ENCODE data around the gene DDX31. TPM values are rescaled to one million over a fixed set of nuclear protein-coding genes. Genes with fewer than 3 reads are reported as not detected.

Gene DDX31
- total RNA-seq, 2 donors from 2014 or later: 7.6 to 19.7 TPM

- ATAC-seq (ENCODE audit: insufficient number of reproducible peaks, low FRiP score, low read depth): no peak
- peaks cover 35% of the 10 kb centered on the region for H3K27me3 ChIP-seq (replicated peaks; ENCODE audit: insufficient read depth)
- TF ChIP-seq CTCF (IDR thresholded peaks at IDR 0.05): no peak
These were observed 87.5 kb downstream of the DDX31 start, which contains the start of gene BARHL1 for GRCh38 chr9:132582276-132582785. Gene BARHL1 (plus strand): TSS chr9:132582606. CDS start chr9:132582798, 192 bp downstream.

GRCh38 chr9:132579427-132579798 is 90.4 kb downstream of the DDX31 start:
- no peak for TF ChIP-seq CTCF (IDR thresholded peaks at IDR 0.05)
- Histone ChIP-seq H3K36me3 (no peaks in the 10 kb centered on the region), H3K27me3 (replicated peaks; ENCODE audit: insufficient read depth) (peaks cover 18% of the 10 kb centered on the region), H3K4me1 (ENCODE audit: control insufficient read depth in 1 of 2, low read depth in 2 of 2) (peaks cover 5 to 6% of the 10 kb centered on the region in 2 donors), H3K9me3 (no peaks in the 10 kb centered on the region), H3K4me3 (no peak overlapping the region), H3K27ac (no peak overlapping the region)
- ATAC-seq (ENCODE audit: insufficient number of reproducible peaks, low FRiP score, low read depth) (no peak), DNase-seq (ENCODE audit: low spot score) (no peak)

More at GRCh38 chr9:132582276-132582785, 87.5 kb downstream of the DDX31 start, which contains the start of gene BARHL1:
- DNase-seq (ENCODE audit: low spot score): no peak
- Histone ChIP-seq H3K9me3 (no peaks in the 10 kb centered on the region), H3K4me1 (ENCODE audit: control insufficient read depth in 1 of 2, low read depth in 2 of 2) (peaks cover 5 to 6% of the 10 kb centered on the region in 2 donors), H3K27ac (no peak within 1 kb of the TSS), H3K4me3 (peak within 1 kb of the TSS; percentile 66), H3K36me3 (no peaks in the 10 kb centered on the region)

- peaks cover 12% of the 10 kb centered on the region for H3K27me3 ChIP-seq (replicated peaks; ENCODE audit: insufficient read depth)
- H3K9me3 ChIP-seq: no peaks in the 10 kb centered on the region
These were observed 91.3 kb downstream of the DDX31 start for GRCh38 chr9:132578367-132578932.

GRCh38 chr9:132577119-132577518 is 92.7 kb downstream of the DDX31 start:
- ATAC-seq (ENCODE audit: insufficient number of reproducible peaks, low FRiP score, low read depth): no peak
- Histone ChIP-seq H3K4me3 (no peak overlapping the region), H3K27me3 (replicated peaks; ENCODE audit: insufficient read depth) (peaks cover 5% of the 10 kb centered on the region), H3K9me3 (no peaks in the 10 kb centered on the region), H3K36me3 (no peaks in the 10 kb centered on the region), H3K4me1 (ENCODE audit: control insufficient read depth in 1 of 2, low read depth in 2 of 2) (peaks cover 5 to 6% of the 10 kb centered on the region in 2 donors), H3K27ac (no peak overlapping the region)
- TF ChIP-seq CTCF (IDR thresholded peaks at IDR 0.05): no peak
- no peak for DNase-seq (ENCODE audit: low spot score)

More at GRCh38 chr9:132578367-132578932, 91.3 kb downstream of the DDX31 start:
- TF ChIP-seq CTCF (IDR thresholded peaks at IDR 0.05): no peak
- Histone ChIP-seq H3K36me3 (no peaks in the 10 kb centered on the region), H3K4me3 (no peak overlapping the region), H3K27ac (no peak overlapping the region), H3K4me1 (ENCODE audit: control insufficient read depth in 1 of 2, low read depth in 2 of 2) (peaks cover 5 to 6% of the 10 kb centered on the region in 2 donors)
- ATAC-seq (ENCODE audit: insufficient number of reproducible peaks, low FRiP score, low read depth) (no peak), DNase-seq (ENCODE audit: low spot score) (no peak)

- DNase-seq (ENCODE audit: low spot score): no peak
- H3K27me3 ChIP-seq (replicated peaks; ENCODE audit: insufficient read depth): no peaks in the 10 kb centered on the region
- TF ChIP-seq CTCF (IDR thresholded peaks at IDR 0.05): no peak
- no peaks in the 10 kb centered on the region for H3K9me3 ChIP-seq
- H3K4me1 ChIP-seq (ENCODE audit: control insufficient read depth in 1 of 2, low read depth in 2 of 2): no peaks in the 10 kb centered on the region
- no peak overlapping the region for H3K27ac ChIP-seq
- no peak overlapping the region for H3K4me3 ChIP-seq
- H3K36me3 ChIP-seq: no peaks in the 10 kb centered on the region
- ATAC-seq (ENCODE audit: insufficient number of reproducible peaks, low FRiP score, low read depth): no peak
These were observed 94.0 kb downstream of the DDX31 start for GRCh38 chr9:132575811-132576210.
